HCT116 (cell line): Measurements from ENCODE around the gene IER5L. TPM values are rescaled to one million over a fixed set of nuclear protein-coding genes. Genes with fewer than 3 reads are reported as not detected.

Experiments
- ATAC-seq: fragments of 200-7000 bp; cut with Tn5 transposase; 2 replicates; pipeline ENCODE4 v1.9.1; 2020; ENCODE audit warnings: mild to moderate bottlenecking, moderate library complexity
- BruUV-seq: library from RNA; stranded (reverse); fragments of 400-500 nt; replicated peaks from 2 replicates; lab custom pipeline; 2021; lab: Mats Ljungman, UMichigan
- CTCF ChIA-PET: fragments of 300-600 bp; sonication (Branson Sonifier 250); formaldehyde crosslinking; loops from one replicate; lab custom pipeline; 2021; ENCODE audit warnings: antibody characterized with exemption; lab: Charles Lee
- POLR2A ChIA-PET: fragments of 300-600, 350-600 bp; sonication (Branson Sonifier 250); formaldehyde crosslinking; loops from one replicate; lab custom pipeline; 2021; ENCODE audit warnings: antibody characterized with exemption; lab: Charles Lee
- RAD21 ChIA-PET, 2 experiments: fragments of 300-600 bp; sonication (Branson Sonifier 250); formaldehyde crosslinking; loops; one replicate each; lab custom pipeline; 2023; ENCODE audit warnings: low total read pairs in 2 of 2; ENCODE audit not compliant: uncharacterized antibody in 2 of 2, unreplicated experiment in 2 of 2, low non-redundant PET in 1 of 2; lab: Charles Lee
- DNase-seq: peaks from one replicate; pipeline ENCODE4 v3.0.0-alpha.2; 2010; ENCODE audit warnings: low read depth, low spot score
- H2AFZ ChIP-seq: fragments of 200-600 bp; shearing (Covaris generic), sonication (generic); 2 replicates; pipeline ENCODE4 v1.6.1; 2017; ENCODE audit warnings: low read depth, mixed run types, mixed read lengths, antibody characterized with exemption, low read length; ENCODE audit not compliant: poor library complexity, severe bottlenecking
- H3K27ac ChIP-seq: 2 replicates; pipeline ENCODE4 v1.5.1; 2012; ENCODE audit warnings: low read depth, low read length
- H3K27me3 ChIP-seq: fragments of 200-600 bp; sonication (generic); 2 replicates; pipeline ENCODE4 v1.6.1; 2016; ENCODE audit warnings: mixed run types, low read length, mixed read lengths; ENCODE audit not compliant: insufficient read depth
- H3K36me3 ChIP-seq, 2 experiments: fragments of 200-500 bp in 1 of 2; fragments of 200-600 bp in 1 of 2; sonication (Bioruptor generic) in 1 of 2; sonication (generic) in 1 of 2; 2 replicates each; pipeline versions ENCODE4 v1.5.1 to v1.6.1; 2014 to 2016; ENCODE audit warnings: low read length in 2 of 2, inconsistent platforms in 1 of 2, mixed read lengths in 1 of 2, mixed run types in 1 of 2; ENCODE audit not compliant: insufficient read depth in 2 of 2, control insufficient read depth in 1 of 2
- H3K4me1 ChIP-seq, 2 experiments: fragments of 200-600 bp in 1 of 2; sonication (generic) in 1 of 2; 2 replicates each; pipeline versions ENCODE4 v1.5.1 to v1.6.1; 2012 to 2017; ENCODE audit warnings: low read length in 2 of 2, inconsistent platforms in 1 of 2, mild to moderate bottlenecking in 1 of 2, mixed read lengths in 1 of 2, mixed run types in 1 of 2, moderate library complexity in 1 of 2; ENCODE audit not compliant: insufficient read depth in 2 of 2, control insufficient read depth in 1 of 2
- H3K4me2 ChIP-seq: fragments of 200-600 bp; sonication (generic); 2 replicates; pipeline ENCODE4 v1.6.1; 2017; ENCODE audit warnings: mixed run types, low read length, mixed read lengths
- H3K4me3 ChIP-seq, 2 experiments: fragments of 200-600 bp in 1 of 2; sonication (generic) in 1 of 2; replicated peaks in 1 of 2; 2 replicates each; pipeline ENCODE4 v1.5.1; 2011 to 2016; ENCODE audit warnings: low read length in 2 of 2, control low read depth in 1 of 2, low read depth in 1 of 2, mild to moderate bottlenecking in 1 of 2, mixed read lengths in 1 of 2, mixed run types in 1 of 2
- H3K79me2 ChIP-seq: fragments of 200-600 bp; sonication (generic); 2 replicates; pipeline ENCODE4 v1.6.1; 2017; ENCODE audit warnings: mild to moderate bottlenecking, mixed run types, low read length, moderate library complexity, mixed read lengths; ENCODE audit not compliant: insufficient read depth
- H3K9ac ChIP-seq: fragments of 200-600 bp; sonication (generic); 2 replicates; pipeline ENCODE4 v1.6.1; 2016; ENCODE audit warnings: low read length, mixed read lengths
- H3K9me2 ChIP-seq: fragments of 200-600 bp; sonication (generic), shearing (Covaris generic); 2 replicates; pipeline ENCODE4 v1.6.1; 2017; ENCODE audit warnings: mixed run types, mild to moderate bottlenecking, moderate library complexity; ENCODE audit not compliant: insufficient read depth
- H3K9me3 ChIP-seq, 2 experiments: fragments of 200-500 bp in 1 of 2; fragments of 200-600 bp in 1 of 2; sonication (Bioruptor generic) in 1 of 2; sonication (generic) in 1 of 2; 2 replicates each; pipeline ENCODE4 v1.6.1; 2014 to 2017; ENCODE audit warnings: low read length in 2 of 2, mixed read lengths in 2 of 2, inconsistent platforms in 1 of 2, low read depth in 1 of 2, mild to moderate bottlenecking in 1 of 2, mixed run types in 1 of 2, moderate library complexity in 1 of 2; ENCODE audit not compliant: control insufficient read depth in 1 of 2, insufficient read depth in 1 of 2
- H4K20me1 ChIP-seq: fragments of 200-600 bp; sonication (generic), shearing (Covaris generic); 2 replicates; pipeline ENCODE4 v1.6.1; 2017; ENCODE audit warnings: mixed run types, mild to moderate bottlenecking, moderate library complexity; ENCODE audit not compliant: insufficient read depth
- FOSL1 ChIP-seq: IDR thresholded peaks from 2 replicates; pipeline ENCODE4 v1.6.1; 2012; ENCODE audit warnings: low read depth
- intact Hi-C: fragments of 100-400 bp; cut with micrococcal nuclease; formaldehyde crosslinking; loops from 2 replicates; pipeline ENCODE4 v1.10.0; 2022
- total RNA-seq: library from RNA; stranded (reverse); gene quantifications from one replicate; pipeline ENCODE4 v1.2.1, GENCODE V29; 2021; ENCODE audit not compliant: unreplicated experiment
- TF ChIP-seq, protein P1 (sequence below), 3 experiments: fragments of 200-600 bp in 1 of 3; sonication (generic) in 1 of 3; IDR thresholded peaks in 2 of 3; conservative IDR thresholded peaks in 1 of 3; 2 replicates each; pipeline ENCODE4 v1.5.1; 2012 to 2017; ENCODE audit warnings: low read depth in 2 of 3, low read length in 2 of 3, antibody characterized with exemption in 1 of 3, borderline replicate concordance in 1 of 3, control low read depth in 1 of 3, mild to moderate bottlenecking in 1 of 3, mixed read lengths in 1 of 3, mixed run types in 1 of 3, moderate library complexity in 1 of 3; ENCODE audit not compliant: insufficient read depth in 1 of 3

Gene IER5L
- total RNA-seq, 1 experiment from 2014 or later = 195 TPM

- Histone ChIP-seq H3K27ac (peak overlapping the region; percentile 32; the same call in 1 of the 2 replicates), H3K9ac (0 out of 2 replicates have a peak overlapping the region, but pooled peaks have one; percentile 20), H3K9me3 (no peaks in the 10 kb centered on the region), H3K79me2 (no peaks in the 10 kb centered on the region), H2AFZ (no peak overlapping the region), H3K4me1 (peaks cover 8 to 20% of the 10 kb centered on the region in 2 experiments), H3K27me3 (no peaks in the 10 kb centered on the region), H3K4me3 (no peak overlapping the region), H3K4me2 (peak overlapping the region; percentile 26; the same call in 1 of the 2 replicates), H3K36me3 (peaks cover 8 to 32% of the 10 kb centered on the region in 2 experiments; a peak in 3 of 4 replicates), H3K9me2 (no peaks in the 10 kb centered on the region), H4K20me1 (no peaks in the 10 kb centered on the region)
- POLR2A ChIA-PET = interaction anchor here (0.5 to 1.6 kb wide), 8 partner anchors 9 to 673 kb away, joined by 3 to 8 read pairs (median 4); partner anchors contain the start of gene NTMT1
- RAD21 ChIA-PET = interaction anchor here (0.6 to 1.2 kb wide), 13 partner anchors 8 to 760 kb away, joined by 3 to 5 read pairs (median 4); partner anchors contain the start of genes NTMT1 (in 1 of the 2) and URM1 (in 1 of the 2)
- CTCF ChIA-PET = interaction anchor here (0.7 to 4.8 kb wide), 28 partner anchors 8 to 659 kb away, joined by 3 to 91 read pairs (median 4); partner anchors contain the start of genes DOLPP1 and NTMT1
- intact Hi-C loops = loop anchor here (1.0 to 2.0 kb wide), 2 partner anchors 493 to 653 kb away; no protein-coding TSS in a partner anchor
- peak; percentile 38 for DNase-seq
- ATAC-seq = peak; percentile 96
- BruUV-seq = no TSS peak
- TF ChIP-seq, protein P1, sequence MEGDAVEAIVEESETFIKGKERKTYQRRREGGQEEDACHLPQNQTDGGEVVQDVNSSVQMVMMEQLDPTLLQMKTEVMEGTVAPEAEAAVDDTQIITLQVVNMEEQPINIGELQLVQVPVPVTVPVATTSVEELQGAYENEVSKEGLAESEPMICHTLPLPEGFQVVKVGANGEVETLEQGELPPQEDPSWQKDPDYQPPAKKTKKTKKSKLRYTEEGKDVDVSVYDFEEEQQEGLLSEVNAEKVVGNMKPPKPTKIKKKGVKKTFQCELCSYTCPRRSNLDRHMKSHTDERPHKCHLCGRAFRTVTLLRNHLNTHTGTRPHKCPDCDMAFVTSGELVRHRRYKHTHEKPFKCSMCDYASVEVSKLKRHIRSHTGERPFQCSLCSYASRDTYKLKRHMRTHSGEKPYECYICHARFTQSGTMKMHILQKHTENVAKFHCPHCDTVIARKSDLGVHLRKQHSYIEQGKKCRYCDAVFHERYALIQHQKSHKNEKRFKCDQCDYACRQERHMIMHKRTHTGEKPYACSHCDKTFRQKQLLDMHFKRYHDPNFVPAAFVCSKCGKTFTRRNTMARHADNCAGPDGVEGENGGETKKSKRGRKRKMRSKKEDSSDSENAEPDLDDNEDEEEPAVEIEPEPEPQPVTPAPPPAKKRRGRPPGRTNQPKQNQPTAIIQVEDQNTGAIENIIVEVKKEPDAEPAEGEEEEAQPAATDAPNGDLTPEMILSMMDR (IDR thresholded peaks at IDR 0.05 in 2 of 3, conservative IDR thresholded peaks at IDR 0.05 in 1 of 3; ENCODE audit: borderline replicate concordance in 1 of 3, insufficient read depth in 1 of 3, low read depth in 2 of 3, low read length in 2 of 3) = peak in 2 of 3 experiments; percentile 98 to 99; a peak in 4 of 6 replicates
- no peak for TF ChIP-seq FOSL1
These were observed 46.5 kb downstream of the IER5L start for GRCh38 chr9:129131300-129132145.
